ENCODE data around the gene MRPL46. TPM values are rescaled to one million over a fixed set of nuclear protein-coding genes. Genes with fewer than 3 reads are reported as not detected.

Gene MRPL46
- total RNA-seq, 2 donors from 2014 or later, result 20.4 to 32.0 TPM

DNA sequence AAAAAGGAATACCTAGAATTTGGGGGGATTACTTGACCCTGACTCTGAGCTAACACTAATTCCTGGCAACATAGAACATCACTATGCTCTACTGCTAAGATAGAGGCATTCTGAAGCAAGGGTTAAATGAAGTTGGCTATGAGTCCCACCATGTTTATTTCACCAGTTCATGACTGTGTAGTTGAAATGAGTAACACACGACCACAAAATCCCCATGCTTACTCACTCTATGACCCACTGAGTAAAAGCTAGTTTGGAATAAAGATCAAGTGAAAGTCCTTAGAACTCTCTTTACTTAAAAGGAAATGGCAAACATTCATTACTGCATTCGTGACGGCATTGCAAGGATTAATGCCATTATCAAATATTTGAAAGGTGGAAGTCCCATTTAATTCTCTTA lies 47.4 kb downstream of the MRPL46 start:
- H3K4me3 ChIP-seq, result no peak overlapping the region
- DNase-seq (ENCODE audit: low spot score), result no peak
- WGBS, result 46% methylated on average over 3 of the region's 3 CpGs
- H3K27ac ChIP-seq, result no peak overlapping the region
- intact Hi-C loops (cut with DNase I), result no loop called here
- H3K9me3 ChIP-seq, result no peaks in the 10 kb centered on the region
- H3K4me1 ChIP-seq (replicated peaks), result no peaks in the 10 kb centered on the region
- H3K36me3 ChIP-seq, result no peaks in the 10 kb centered on the region
- TF ChIP-seq CTCF (IDR thresholded peaks at IDR 0.05) (no peak), POLR2A (IDR thresholded peaks at IDR 0.05) (no peak), POLR2AphosphoS5 (IDR thresholded peaks at IDR 0.05) (no peak)
- H3K27me3 ChIP-seq (replicated peaks; ENCODE audit: insufficient read depth), result no peaks in the 10 kb centered on the region

Other genes starting within 250 kb of the MRPL46 start
- 1 to 10 TPM; 4.2 to 7.2 TPM for gene NTRK3, start 210.6 kb downstream of the MRPL46 start, total RNA-seq
- 10 to 100 TPM; 35.7 to 36.4 TPM for gene MRPS11, start 320 bp upstream of the MRPL46 start, total RNA-seq
- 10 to 100 TPM in 1 of 2 donors, 1 to 10 TPM in 1; 6.9 to 11.5 TPM for gene DET1, start 79.3 kb upstream of the MRPL46 start, total RNA-seq
- 10 to 100 TPM; 20.4 to 30.4 TPM for gene AEN, start 154.0 kb upstream of the MRPL46 start, total RNA-seq
- 10 to 100 TPM in 1 of 2 donors, 1 to 10 TPM in 1; 6.9 to 16.3 TPM for gene ISG20, start 171.6 kb upstream of the MRPL46 start, total RNA-seq